Endothelial cell of umbilical vein (primary cell): Measurements from ENCODE around the gene LOXL4. TPM values are rescaled to one million over a fixed set of nuclear protein-coding genes. Genes with fewer than 3 reads are reported as not detected.

Experiments
- BruUV-seq: library from RNA; stranded (reverse); fragments of 400-500 nt; replicated peaks from 2 replicates; lab custom pipeline; 2021; lab: Mats Ljungman, UMichigan
- CTCF ChIA-PET: fragments of 300-600, 350-600 bp; sonication (Branson Sonifier 250); formaldehyde crosslinking; loops from one replicate; lab custom pipeline; 2021; ENCODE audit warnings: antibody characterized with exemption, inconsistent platforms; lab: Charles Lee
- POLR2A ChIA-PET: fragments of 300-600, 350-600 bp; sonication (Branson Sonifier 250); formaldehyde crosslinking; loops from one replicate; lab custom pipeline; 2021; ENCODE audit warnings: antibody characterized with exemption, inconsistent platforms; lab: Charles Lee
- DNase-seq: peaks from one replicate; pipeline ENCODE4 v3.0.0-alpha.2; 2011; ENCODE audit warnings: low read depth, low spot score
- FAIRE-seq: peaks from 2 replicates; lab custom pipeline; 2011; peaks lifted over from hg19 to GRCh38; lab: Jason Lieb, UNC
- H2AFZ ChIP-seq: 2 replicates; pipeline ENCODE4 v1.6.0; 2012; ENCODE audit warnings: low read depth, low read length, control low read depth, inconsistent platforms
- H3K27ac ChIP-seq: 2 replicates; pipeline ENCODE4 v1.5.1; 2011; ENCODE audit warnings: low read depth, mild to moderate bottlenecking, control low read depth, low read length, moderate library complexity; ENCODE audit not compliant: insufficient read depth
- H3K27me3 ChIP-seq, 2 experiments: 2 replicates each; pipeline versions ENCODE4 v1.6.0 to v1.6.1; 2011; ENCODE audit warnings: low read length in 2 of 2, mixed read lengths in 1 of 2; ENCODE audit not compliant: control insufficient read depth in 2 of 2, insufficient read depth in 2 of 2
- H3K36me3 ChIP-seq, 2 experiments: 2 replicates in 1 of 2; 3 replicates in 1 of 2; pipeline ENCODE4 v1.5.1; 2011; ENCODE audit warnings: low read length in 2 of 2, mild to moderate bottlenecking in 1 of 2, moderate library complexity in 1 of 2; ENCODE audit not compliant: control insufficient read depth in 2 of 2, insufficient read depth in 2 of 2; ENCODE audit errors: extremely low read depth in 1 of 2
- H3K4me1 ChIP-seq: 3 replicates; pipeline ENCODE4 v1.5.1; 2011; ENCODE audit warnings: mild to moderate bottlenecking, low read length; ENCODE audit not compliant: control insufficient read depth, insufficient read depth; ENCODE audit errors: extremely low read depth
- H3K4me2 ChIP-seq: 2 replicates; pipeline ENCODE4 v1.6.1; 2011; ENCODE audit warnings: low read length, control low read depth, mixed read lengths; ENCODE audit not compliant: insufficient read depth
- H3K4me3 ChIP-seq, 3 experiments: fragments of 200-600 bp in 1 of 3; sonication (generic), shearing (Covaris generic) in 1 of 3; replicated peaks in 1 of 3; 2 replicates each; pipeline ENCODE4 v1.5.1; 2011 to 2016; ENCODE audit warnings: control low read depth in 3 of 3, low read length in 3 of 3, mild to moderate bottlenecking in 2 of 3, inconsistent platforms in 1 of 3, low read depth in 1 of 3, moderate library complexity in 1 of 3; ENCODE audit not compliant: insufficient read depth in 1 of 3
- H3K79me2 ChIP-seq: 2 replicates; pipeline ENCODE4 v1.6.0; 2012; ENCODE audit warnings: low read length, inconsistent platforms; ENCODE audit not compliant: control insufficient read depth, insufficient read depth
- H3K9ac ChIP-seq: replicated peaks from 2 replicates; pipeline ENCODE3; 2011; ENCODE audit warnings: low read length, control low read depth; ENCODE audit not compliant: insufficient read depth; ENCODE audit errors: extremely low read depth
- H3K9me1 ChIP-seq: replicated peaks from 3 replicates; pipeline ENCODE4 v1.6.0; 2011; ENCODE audit warnings: mild to moderate bottlenecking, low read length; ENCODE audit not compliant: control insufficient read depth, insufficient read depth; ENCODE audit errors: extremely low read depth
- H3K9me3 ChIP-seq: replicated peaks from 2 replicates; pipeline ENCODE4 v1.5.1; 2012; ENCODE audit warnings: low read length, inconsistent platforms; ENCODE audit not compliant: control insufficient read depth, insufficient read depth
- H4K20me1 ChIP-seq: replicated peaks from 2 replicates; pipeline ENCODE3; 2011; ENCODE audit warnings: mild to moderate bottlenecking, low read length; ENCODE audit not compliant: control insufficient read depth, insufficient read depth; ENCODE audit errors: extremely low read depth
- EZH2 ChIP-seq: IDR thresholded peaks from 2 replicates; pipeline ENCODE4 v1.6.1; 2012; ENCODE audit warnings: borderline replicate concordance, low read depth, mild to moderate bottlenecking, moderate library complexity, low read length, inconsistent platforms; ENCODE audit not compliant: severe bottlenecking
- FOS ChIP-seq: IDR thresholded peaks from 2 replicates; pipeline ENCODE4 v1.6.1; 2011; ENCODE audit warnings: mild to moderate bottlenecking, low read length, moderate library complexity, borderline replicate concordance; ENCODE audit not compliant: insufficient read depth
- GATA2 ChIP-seq: IDR thresholded peaks from 2 replicates; pipeline ENCODE4 v1.7.0; 2011; ENCODE audit warnings: low read depth, mild to moderate bottlenecking, moderate library complexity, mixed read lengths, low read length; ENCODE audit not compliant: insufficient read length, insufficient read depth
- JUN ChIP-seq: IDR thresholded peaks from 2 replicates; pipeline ENCODE4 v1.6.1; 2011; ENCODE audit warnings: borderline replicate concordance, low read depth; ENCODE audit not compliant: insufficient read length, insufficient read depth
- MYC ChIP-seq: IDR thresholded peaks from one replicate; pipeline ENCODE4 v1.6.1; 2011; ENCODE audit warnings: mild to moderate bottlenecking, low read depth, low read length
- POLR2A ChIP-seq: IDR thresholded peaks from 2 replicates; pipeline ENCODE4 v1.6.1; 2012; ENCODE audit warnings: low read depth, mild to moderate bottlenecking, control low read depth, low read length
- POLR2AphosphoS5 ChIP-seq: IDR thresholded peaks from 2 replicates; pipeline ENCODE4 v1.6.1; 2012; ENCODE audit warnings: low read depth, mild to moderate bottlenecking, control low read depth, low read length, moderate library complexity; ENCODE audit not compliant: insufficient read depth
- dilution Hi-C: fragments of 300-500 bp; cut with MboI; formaldehyde crosslinking; loops from one replicate; pipeline ENCODE4 v1.15.0; 2019; ENCODE audit warnings: low sequenced_read_pairs; ENCODE audit not compliant: extremely low pct_ligation_motif_present
- intact Hi-C: fragments of 100-400 bp; cut with micrococcal nuclease; formaldehyde crosslinking; loops from one replicate; pipeline ENCODE4 v1.10.0; 2022
- polyA plus RNA-seq, 4 experiments: library from polyadenylated mRNA; depleted of rRNA in 3 of 4; stranded (reverse) in 3 of 4; unstranded in 1 of 4; fragments of >200 nt; gene quantifications; 2 replicates each; pipeline versions ENCODE4 v1.2.1 to v1.2.3, GENCODE V29; 2011 to 2012; ENCODE audit warnings: missing spikeins in 1 of 4
- total RNA-seq: library from RNA; stranded (reverse); gene quantifications from 2 replicates; pipeline ENCODE4 v1.2.3, GENCODE V29; 2021
- TF ChIP-seq, protein P1 (sequence below), 2 donors: IDR thresholded peaks; 1 replicate in 1 of 2; 2 replicates in 1 of 2; pipeline ENCODE4 v1.5.1; 2011; ENCODE audit warnings: low read length in 2 of 2, mild to moderate bottlenecking in 2 of 2, moderate library complexity in 2 of 2, control low read depth in 1 of 2, inconsistent platforms in 1 of 2, low read depth in 1 of 2; ENCODE audit not compliant: insufficient read depth in 1 of 2; ENCODE audit errors: extremely low read depth in 1 of 2
- TF ChIP-seq, protein P2 (sequence below): IDR thresholded peaks from 2 replicates; pipeline ENCODE4 v1.6.1; 2011; ENCODE audit not compliant: insufficient read depth, insufficient read length

The LOXL4 gene
- total and polyA plus RNA-seq, 2 donors (not counting 3 experiments of a cell fraction or from before 2014, with no cell fraction given): 1.4 to 1.9 TPM

DNA sequence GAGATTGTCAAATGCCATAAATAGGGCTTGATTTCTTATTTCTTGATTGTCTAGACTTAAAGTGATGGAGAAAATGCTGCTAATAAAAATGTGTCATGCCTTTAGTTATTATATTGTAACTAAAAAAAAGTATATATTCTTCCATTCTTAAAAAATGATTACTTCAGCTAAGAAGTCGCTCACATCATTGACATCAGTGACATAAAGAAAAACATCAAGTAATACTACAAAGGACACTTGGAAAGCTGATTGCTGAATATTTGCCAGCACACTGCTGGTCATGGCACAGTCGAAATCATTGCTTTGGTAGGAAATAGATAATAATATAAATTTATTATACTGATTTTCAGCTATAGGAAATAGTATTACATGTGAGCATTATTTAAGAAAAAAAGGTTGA lies 62.6 kb downstream of the LOXL4 start:
- intact Hi-C loops: no loop called here
- H3K4me1 ChIP-seq: no peaks in the 10 kb centered on the region
- DNase-seq (no peak), FAIRE-seq (no peak)
- POLR2A ChIA-PET: no interaction called here
- no peaks in the 10 kb centered on the region for H3K9me3 ChIP-seq
- no peak overlapping the region for H3K27ac ChIP-seq
- no peaks in the 10 kb centered on the region for H3K9me1 ChIP-seq
- H3K9ac ChIP-seq: no peak overlapping the region
- no peaks in the 10 kb centered on the region for H3K27me3 ChIP-seq
- dilution Hi-C loops: no loop called here
- H2AFZ ChIP-seq: no peak overlapping the region
- peaks cover 0 to 2% of the 10 kb centered on the region in 2 experiments for H3K36me3 ChIP-seq
- no TSS peak for BruUV-seq
- H3K79me2 ChIP-seq: no peaks in the 10 kb centered on the region
- H4K20me1 ChIP-seq: peaks cover 2% of the 10 kb centered on the region
- CTCF ChIA-PET: interaction anchor here (0.6 to 2.0 kb wide), 7 partner anchors 8 to 104 kb away, joined by 3 to 11 read pairs (median 3); no protein-coding TSS in a partner anchor
- H3K4me3 ChIP-seq: no peak overlapping the region
- TF ChIP-seq GATA2: no peak
- no peak for TF ChIP-seq POLR2A
- no peak for TF ChIP-seq MYC
- TF ChIP-seq EZH2: no peak
- TF ChIP-seq, protein P1, sequence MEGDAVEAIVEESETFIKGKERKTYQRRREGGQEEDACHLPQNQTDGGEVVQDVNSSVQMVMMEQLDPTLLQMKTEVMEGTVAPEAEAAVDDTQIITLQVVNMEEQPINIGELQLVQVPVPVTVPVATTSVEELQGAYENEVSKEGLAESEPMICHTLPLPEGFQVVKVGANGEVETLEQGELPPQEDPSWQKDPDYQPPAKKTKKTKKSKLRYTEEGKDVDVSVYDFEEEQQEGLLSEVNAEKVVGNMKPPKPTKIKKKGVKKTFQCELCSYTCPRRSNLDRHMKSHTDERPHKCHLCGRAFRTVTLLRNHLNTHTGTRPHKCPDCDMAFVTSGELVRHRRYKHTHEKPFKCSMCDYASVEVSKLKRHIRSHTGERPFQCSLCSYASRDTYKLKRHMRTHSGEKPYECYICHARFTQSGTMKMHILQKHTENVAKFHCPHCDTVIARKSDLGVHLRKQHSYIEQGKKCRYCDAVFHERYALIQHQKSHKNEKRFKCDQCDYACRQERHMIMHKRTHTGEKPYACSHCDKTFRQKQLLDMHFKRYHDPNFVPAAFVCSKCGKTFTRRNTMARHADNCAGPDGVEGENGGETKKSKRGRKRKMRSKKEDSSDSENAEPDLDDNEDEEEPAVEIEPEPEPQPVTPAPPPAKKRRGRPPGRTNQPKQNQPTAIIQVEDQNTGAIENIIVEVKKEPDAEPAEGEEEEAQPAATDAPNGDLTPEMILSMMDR (IDR thresholded peaks at IDR 0.05; ENCODE audit: extremely low read depth in 1 of 2, insufficient read depth in 1 of 2, low read depth in 1 of 2, low read length in 2 of 2): no peak
- no peak for TF ChIP-seq POLR2AphosphoS5
- TF ChIP-seq, protein P2, sequence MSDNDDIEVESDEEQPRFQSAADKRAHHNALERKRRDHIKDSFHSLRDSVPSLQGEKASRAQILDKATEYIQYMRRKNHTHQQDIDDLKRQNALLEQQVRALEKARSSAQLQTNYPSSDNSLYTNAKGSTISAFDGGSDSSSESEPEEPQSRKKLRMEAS: no peak
- no peak for TF ChIP-seq JUN
- no peak for TF ChIP-seq FOS
- no peak overlapping the region for H3K4me2 ChIP-seq
